ENCODE results near the gene PHACTR1.
"Not testable (repeated sequence)": the region's sequence is repeated elsewhere in the genome, so short reads cannot be mapped to it uniquely, and the experiment has no call there.

The PHACTR1 gene

DNA sequence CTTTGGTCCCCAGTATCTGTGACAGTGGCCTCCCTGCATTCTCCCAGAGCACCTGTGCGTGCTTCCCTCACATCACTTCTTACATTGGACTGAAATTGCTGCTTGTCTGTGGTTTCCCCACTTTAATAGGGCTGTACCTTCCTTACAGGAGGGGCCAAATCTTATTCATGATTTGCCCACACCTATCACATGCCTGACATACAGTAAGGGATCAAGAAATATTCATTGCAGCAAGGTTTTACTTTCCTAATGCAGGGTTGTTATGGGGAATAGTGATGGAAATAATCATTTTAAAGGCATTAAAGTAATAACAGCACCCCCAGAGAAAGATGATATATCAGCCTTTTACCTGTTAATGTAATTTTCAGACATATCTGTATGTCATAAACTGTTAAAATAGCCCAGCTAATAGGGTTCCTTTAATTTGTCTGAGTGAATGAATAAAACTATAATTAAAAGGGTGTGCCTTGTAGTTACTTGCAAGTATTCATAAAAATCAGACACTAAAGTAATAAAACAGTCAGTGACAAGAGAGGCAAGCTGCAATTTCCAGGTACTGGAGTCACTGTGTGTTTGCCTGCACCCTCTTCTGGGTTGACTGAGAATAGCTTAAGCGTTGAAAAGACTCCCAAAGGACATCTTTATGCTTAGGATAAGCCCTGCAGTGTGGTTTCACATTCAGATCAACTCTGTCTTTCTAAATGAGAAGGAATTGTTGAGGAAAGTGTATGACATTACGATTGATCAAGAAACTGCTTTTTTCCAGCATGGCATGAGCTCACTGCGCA is 182.7 kb downstream of the PHACTR1 start:
- no peak for DNase-seq (ENCODE audit: low read depth in 2 of 2)

DNA sequence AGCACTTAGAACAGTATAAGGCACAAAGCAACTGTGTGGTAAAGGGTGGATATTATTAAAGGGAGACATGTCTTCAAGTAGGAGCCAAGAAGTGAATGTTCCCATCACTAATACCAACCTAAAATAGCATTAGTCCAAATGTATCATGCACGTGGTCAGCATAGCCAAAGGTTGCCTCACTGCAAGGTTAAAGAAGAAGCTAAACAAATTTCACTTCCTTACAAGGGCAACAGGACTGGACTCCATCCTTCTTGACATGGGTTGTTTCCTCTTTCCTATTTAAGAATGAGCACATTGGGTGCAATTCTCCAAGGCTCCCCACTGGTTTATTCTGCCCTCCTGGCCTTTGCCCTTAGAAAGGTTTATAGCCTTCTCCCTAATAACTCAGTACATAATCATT is 186.7 kb downstream of the PHACTR1 start:
- no peak for DNase-seq (ENCODE audit: low read depth in 2 of 2)

DNA sequence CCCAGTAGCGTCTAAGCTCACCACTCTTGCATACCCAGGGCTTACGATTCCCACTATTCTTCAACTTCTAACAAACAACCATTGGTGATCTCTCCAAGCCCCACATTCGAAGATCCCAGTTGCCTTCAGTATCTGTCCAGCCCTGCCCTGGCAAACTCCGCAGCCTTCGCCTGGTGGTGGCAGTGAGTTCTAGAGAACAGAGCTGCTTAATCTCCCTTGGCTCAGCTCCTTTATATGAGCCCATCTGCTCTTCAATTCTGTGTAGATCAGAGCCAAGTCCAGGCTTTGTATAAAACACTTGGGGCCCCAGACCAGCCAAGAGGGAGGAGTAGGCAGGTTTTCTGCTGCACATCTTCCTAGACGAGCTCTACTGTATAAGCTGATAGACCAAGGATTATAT is 193.3 kb downstream of the PHACTR1 start:
- no peak for DNase-seq (ENCODE audit: low read depth in 2 of 2)

DNA sequence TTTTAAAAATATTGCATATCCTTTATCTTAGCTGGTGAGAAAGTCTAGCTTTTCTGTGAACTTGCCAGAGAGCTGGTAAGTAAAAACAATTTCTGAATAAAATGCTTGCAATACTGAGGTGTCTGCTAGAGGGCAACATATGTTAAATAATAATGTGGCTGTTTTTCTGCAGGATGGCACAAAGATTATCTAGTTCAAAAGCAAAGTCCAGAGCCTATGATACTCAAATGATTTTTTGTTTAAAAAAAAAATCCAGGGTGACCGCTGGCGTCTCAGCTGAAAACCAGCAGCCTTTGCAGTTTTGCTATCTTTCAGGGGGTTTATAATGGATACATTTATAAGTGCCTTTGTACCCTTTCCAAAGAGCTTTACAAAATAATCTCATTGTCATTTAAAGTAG is 194.9 kb downstream of the PHACTR1 start:
- peak; percentile 13 to 17 for DNase-seq (ENCODE audit: low read depth in 2 of 2)

DNA sequence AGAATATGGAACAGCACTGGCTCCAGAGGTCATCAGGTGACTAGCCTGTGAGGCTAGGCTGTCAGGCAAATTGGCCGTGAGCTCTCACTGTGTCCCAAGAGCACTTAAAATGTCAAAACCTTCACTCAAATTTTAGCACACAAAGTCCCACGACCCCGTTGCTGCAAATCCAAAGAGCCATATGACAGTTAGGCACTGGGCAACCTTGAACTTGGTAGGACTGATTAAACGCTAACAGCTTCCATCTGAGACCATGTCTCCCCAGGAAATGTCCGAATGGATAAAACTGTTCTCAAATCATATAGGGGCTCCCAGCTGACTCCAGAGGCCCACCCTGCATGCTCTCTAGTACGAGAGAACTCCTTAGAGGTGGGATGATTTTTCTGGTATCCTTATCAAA is 196.6 kb downstream of the PHACTR1 start:
- DNase-seq (ENCODE audit: low read depth in 2 of 2), result no peak

DNA sequence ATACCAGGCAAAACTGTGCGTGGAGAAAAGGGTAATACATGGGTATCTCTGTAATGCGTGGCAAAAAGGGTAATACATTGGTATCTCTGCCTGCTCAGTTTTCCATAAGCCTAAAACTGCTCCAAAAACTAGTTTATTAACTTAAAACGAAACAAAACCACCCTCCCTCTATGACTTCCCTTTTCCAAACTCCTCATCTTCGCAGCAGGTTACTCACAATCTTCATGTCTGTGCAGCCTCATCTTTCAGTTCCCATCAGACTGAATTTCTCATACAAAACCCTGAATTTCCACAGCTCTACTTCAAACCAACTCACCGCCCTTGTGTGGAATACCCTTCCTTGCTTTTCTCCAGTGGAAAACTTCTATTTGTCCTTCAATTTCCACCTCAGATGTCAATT is 199.4 kb downstream of the PHACTR1 start:
- no peak for DNase-seq (ENCODE audit: low read depth in 2 of 2)

DNA sequence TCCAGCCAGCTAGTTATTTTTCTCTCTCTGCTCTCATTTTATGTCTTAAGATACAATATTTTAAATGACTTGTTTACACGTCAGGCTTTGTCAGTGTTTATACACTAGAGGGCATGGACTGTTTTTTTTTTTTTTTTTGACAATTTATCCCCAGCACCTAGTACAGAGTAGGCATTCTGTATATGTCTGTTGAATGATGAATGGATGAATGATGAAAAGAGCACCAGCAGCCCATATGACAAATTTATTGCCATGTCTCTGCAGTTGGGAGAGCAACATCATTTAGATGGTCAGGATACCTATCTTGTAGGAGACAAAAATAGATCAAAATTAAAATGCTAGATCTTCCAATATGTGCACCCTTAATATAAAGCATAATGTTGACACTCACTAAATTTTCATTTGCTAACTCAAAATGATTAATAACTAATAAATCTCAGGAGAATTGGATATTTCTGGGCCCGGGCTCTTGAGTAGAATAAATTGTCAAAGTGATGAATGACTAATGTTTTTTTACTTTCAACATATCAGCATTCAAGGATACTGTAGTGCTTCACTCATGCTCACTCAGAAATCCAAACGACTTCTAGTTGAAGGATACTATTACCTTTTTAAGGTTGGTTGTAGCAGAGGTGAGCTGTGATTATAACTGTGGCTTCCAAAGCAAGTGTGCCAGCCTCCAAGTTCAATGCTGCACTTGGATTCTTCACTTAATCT is 200.0 kb downstream of the PHACTR1 start:
- DNase-seq (ENCODE audit: low read depth in 2 of 2), result no peak

DNA sequence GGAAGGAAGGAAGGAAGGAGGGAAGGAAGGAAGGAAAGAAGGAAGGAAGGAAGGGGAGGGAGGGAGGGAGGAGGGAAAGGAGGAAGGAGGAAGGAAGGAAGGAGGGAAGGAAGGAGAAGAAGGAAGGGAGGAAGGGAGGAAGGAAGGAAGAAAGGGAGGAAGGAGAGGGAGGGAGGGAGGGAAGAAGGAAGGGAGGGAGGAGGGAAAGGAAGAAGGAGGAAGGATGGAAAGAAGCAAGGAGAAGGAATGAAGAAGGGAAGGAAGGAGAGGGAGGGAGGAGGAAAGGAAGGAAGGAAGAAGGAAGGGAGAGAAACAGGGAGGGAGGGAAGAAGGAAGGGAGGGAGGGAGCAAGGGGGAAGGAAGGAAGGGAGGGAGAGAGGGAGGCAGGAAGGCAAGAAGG is 204.9 kb downstream of the PHACTR1 start:
- no peak for DNase-seq (ENCODE audit: low read depth in 2 of 2)

DNA sequence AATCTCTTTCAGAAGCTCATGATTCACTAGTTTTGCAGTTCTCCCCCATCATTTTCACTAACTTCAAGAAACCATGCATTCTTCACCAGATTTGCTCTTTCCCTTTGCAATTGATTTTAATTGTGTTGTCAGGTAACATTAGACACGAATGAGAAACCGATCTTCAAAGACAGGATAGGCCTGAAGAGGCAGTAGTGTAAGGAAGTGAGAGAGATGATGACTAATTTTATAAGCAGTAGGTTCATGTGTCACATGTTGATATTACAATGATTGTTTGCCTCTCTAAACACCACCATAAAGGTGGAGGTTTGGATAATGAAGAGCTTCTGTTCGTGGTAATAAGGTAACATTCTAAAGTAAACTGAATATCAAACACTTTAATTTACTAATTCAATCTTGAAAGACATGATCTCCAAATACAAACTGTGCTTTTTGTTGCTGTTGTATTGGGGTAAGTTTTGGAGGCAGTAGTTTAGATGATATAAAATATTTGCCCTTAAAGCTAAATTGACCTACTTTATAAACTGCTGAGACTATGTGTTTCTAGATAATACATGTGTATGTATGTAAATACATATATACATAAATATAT is 207.2 kb downstream of the PHACTR1 start:
- no peak for DNase-seq (ENCODE audit: low read depth in 2 of 2)

DNA sequence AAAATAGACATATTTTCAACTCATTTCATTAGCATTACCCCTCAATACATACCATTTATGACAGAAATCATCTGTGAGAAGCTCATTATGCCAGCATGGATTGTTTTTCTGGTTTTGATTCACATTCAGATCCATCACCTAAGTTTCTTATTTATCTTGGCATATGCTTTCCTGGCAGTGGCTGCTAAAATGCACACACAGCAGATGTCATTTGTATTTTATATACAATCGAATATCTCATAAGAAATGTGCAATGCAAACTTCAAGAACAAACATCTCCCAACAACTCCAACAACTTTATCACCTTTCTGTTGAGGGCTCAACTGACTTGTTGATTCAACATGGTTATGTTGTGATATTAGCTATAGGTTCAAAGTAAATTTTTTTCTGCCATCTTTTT is 208.3 kb downstream of the PHACTR1 start:
- no peak for DNase-seq (ENCODE audit: low read depth in 2 of 2)

DNA sequence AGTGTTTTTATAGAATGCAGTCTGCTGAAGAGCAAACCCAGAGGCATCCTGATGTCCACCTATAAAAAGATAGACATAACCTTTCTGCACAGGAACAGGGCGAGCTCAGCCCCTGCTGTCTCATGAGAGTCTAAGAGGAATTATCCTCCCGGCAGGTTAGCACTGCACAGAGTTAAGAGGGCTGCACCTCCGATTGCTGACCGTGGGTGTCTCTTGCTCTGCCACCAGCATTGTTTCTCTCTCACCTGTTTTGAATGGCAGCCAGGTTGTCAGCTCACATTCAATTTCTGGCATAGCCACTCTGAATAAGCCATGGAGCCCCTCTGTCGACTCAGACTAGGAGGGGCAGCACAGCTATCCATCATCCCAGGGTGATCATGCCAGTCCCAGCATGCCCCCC is 211.2 kb downstream of the PHACTR1 start:
- no peak for DNase-seq (ENCODE audit: low read depth in 2 of 2)

DNA sequence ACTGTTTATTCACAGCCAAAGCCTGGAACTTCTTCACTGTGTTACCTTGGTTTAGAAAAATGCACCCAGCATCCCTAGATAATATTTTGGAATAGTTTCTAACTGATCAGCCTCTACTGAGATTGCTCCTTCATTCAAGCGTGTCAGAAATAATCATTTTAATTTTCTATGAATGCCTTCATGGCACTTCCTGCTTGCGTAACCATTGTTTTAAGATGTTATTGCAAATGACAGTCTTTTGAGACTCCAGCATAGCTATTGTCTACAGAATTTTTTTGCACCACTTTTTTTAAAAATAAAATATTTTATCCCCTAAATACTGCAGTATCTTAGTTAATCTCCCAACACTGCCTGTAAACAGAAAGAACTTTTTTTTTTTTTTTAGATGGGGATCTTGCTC is 213.1 kb downstream of the PHACTR1 start:
- DNase-seq (ENCODE audit: low read depth in 2 of 2), result no peak

DNA sequence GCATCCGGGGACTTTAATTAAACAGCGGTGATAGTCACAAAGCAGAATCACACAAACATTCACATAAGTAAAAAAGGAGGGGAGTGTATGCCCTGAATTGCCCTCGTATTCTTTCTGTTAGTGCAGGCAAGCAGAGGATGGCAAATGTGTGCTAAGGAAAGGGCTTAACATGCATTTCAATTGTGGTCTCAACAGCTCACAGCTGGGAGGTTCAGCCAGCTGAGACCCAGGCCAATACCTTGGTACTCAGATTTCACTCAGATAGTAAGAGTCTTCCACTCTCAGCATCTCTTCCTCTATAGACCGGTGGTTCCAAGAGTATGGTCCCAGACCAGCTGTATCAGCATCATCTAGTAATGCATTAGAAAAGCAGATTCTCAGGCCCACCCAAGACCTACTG is 215.1 kb downstream of the PHACTR1 start:
- DNase-seq (ENCODE audit: low read depth in 2 of 2), result no peak

DNA sequence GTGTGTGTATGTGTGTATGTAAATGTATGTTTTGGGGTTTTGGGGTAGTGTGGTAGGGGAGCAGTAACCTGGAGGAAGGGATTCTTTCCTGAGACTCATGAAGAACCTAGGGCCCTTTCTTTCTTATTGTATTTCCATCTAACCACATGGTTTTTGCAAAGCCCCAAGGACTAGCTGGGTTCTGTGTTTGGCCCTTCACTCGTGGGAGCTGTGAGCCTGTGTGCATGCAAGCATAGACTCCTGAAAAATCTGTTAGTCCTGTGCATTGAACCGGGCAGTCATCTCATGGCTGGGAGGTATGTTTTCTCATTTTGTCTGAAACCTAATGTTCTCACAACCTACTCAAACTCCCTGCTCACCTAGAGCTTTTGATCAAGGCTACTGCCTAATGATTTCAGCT is 219.1 kb downstream of the PHACTR1 start:
- no peak for DNase-seq (ENCODE audit: low read depth in 2 of 2)

DNA sequence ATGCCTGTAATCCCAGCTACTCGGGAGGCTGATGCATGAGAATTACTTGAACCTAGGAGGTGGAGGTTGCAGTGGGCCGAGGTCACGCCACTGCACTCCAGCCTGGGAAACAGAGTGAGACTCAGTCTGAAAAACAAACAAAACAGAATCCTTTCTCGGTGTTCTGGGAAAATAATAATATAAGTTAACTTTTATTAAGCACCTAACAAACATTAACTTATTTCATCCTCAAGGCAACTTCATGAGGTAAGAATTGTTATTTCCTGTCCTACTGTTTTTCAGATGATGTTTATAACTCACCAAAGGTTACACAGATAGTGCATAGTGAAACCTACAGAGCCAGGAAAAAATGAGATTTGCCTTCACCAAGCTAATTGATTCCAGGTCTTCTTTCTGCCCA is 221.4 kb downstream of the PHACTR1 start:
- no peak for DNase-seq (ENCODE audit: low read depth in 2 of 2)

DNA sequence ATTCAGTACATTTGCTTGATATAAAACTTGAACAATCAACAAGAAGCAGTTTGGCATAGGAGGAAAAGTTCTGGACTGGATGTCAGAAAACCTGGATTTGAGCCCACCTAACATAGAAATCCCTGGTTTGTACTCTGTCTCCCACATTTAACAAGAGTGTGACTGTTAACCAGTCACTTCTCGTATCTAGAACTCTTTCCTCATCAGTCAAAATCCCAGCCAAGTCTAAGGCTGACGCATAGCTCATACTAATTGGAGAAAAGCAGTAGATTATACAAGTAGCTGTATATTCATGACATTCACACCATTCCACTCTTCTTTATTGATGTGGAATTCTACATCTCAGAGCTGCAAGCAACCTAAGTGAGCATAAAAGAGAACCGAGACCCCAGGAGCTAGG is 222.7 kb downstream of the PHACTR1 start:
- DNase-seq (ENCODE audit: low read depth in 2 of 2), result no peak

DNA sequence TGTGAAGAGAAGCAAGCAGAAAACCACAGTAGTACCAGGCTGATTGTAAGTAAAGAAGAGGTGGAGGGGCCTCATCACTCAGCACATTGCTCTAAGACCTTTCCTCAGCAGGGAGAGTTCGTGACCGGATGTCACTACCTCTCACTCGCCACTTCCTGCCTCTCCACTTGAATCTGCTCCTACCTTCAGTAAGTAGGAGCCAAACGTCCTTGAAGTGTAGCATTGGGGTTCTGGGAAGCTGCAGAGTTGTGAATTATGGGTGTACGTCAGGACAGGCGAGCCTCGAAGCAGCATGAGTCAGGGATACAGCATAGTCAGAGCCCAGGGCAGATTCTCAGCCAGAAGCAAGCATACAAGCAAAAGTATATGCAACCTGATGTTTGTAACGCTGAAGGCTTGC is 224.9 kb downstream of the PHACTR1 start:
- DNase-seq (ENCODE audit: low read depth in 2 of 2), result no peak

DNA sequence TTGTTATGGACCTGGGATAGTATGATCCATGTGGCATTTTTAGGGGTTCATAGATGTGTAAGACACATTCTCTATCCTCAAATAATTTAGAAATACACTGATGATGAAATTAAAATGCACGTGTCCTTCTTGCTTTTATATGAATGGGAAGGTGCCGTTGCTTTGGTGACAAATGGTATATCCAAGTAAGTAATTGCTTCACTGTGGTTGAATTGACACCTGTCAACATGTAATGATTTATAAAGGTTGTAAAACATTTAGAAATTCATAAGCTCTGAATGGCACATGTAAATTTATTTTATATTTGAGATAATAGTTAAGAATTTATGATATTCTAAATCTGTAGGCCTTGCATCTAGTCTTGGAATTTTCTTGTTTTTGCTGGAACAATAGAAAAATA is 227.0 kb downstream of the PHACTR1 start:
- no peak for DNase-seq (ENCODE audit: low read depth in 2 of 2)

DNA sequence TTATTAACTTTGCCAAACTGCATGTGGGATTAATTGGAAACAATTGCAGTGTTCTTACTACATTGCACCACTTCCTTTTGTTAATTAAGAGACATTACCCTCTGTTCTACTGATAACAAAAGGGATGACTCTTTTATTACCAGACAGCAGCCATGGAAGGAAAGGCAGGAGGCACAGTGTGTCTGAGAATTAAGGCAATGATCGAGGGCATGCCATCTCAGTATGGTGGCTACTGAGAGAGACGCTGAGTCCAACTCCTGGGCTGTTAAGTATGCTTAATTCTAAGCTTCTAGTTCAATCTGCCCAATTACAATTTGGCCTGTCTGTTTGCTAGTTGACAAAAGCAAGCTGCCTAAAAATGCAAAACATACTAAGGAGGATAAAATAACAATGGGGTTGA is 227.4 kb downstream of the PHACTR1 start:
- DNase-seq (ENCODE audit: low read depth in 2 of 2), result no peak

DNA sequence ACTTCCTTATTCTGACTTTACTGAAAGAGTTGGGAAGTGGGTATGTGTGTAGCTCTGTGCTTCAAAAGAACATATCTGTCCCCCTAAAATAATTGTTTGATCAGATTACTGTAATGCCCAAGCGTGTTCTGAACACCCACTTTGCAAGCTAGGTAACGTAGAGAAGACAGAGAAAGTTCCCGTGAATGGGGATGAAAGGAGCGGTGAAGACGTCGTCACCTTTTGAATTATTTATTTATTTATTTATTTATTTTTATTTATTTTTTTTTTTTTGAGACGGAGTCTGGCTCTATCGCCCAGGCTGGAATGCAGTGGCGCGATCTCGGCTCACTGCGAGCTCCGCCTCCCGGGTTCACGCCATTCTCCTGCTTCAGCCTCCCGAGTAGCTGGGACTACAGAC is 228.0 kb downstream of the PHACTR1 start:
- DNase-seq (ENCODE audit: low read depth in 2 of 2), result not testable (repeated sequence)

DNA sequence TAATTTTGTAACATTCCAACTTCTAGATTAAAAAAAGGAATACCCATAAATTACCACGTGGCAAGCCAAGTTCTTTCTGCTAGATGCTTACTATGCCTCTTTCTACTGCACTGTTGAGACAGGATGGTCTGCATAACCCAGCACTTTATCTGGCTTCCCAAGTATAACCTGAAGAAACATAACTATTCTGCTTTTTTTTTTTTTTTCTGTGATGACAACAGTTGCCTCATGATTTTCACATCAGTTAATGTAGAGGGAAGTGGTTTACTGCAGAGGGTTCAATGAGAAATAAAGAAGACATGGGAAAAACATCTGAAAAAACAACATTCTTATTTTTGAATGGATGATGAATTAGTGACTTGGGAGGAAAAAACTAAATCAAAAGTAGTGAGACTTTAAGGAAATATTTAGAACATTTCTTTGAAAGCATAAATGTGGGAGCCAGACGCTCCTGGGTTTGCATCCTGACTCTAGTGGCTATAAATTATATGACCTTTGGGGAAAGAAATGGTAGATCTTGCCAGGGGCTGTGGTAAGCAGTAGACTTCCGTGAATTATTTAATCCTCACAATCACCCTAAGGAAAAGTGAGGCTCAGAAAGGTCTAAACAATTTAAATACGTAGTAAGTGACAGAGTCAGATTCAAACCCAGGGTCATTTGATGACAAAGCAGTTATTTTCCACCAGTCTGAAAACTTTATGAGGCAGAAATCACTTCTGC is 230.7 kb downstream of the PHACTR1 start:
- peak; percentile 72 to 77 for DNase-seq (ENCODE audit: low read depth in 2 of 2)

DNA sequence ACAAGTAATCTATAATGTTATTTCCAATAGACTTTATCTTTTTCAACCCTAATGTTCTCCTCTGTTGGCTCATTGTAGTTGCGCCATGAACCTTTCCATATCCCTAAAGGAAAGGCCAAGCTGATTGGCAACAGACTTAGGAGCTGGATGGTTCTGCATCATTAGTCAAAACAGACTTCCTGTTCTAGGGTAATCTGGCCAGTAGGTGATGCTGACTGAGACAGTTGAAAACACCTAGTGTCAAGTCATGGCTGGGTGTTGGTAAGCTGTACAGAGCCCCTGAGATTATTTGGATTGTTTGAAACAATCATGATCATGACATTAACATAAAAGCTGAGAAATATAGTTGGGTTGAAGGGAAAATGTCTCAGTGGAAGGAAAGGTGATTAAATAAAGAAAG is 231.4 kb downstream of the PHACTR1 start:
- no peak for DNase-seq (ENCODE audit: low read depth in 2 of 2)
